Measurements from ENCODE around the gene ANKS1B. TPM values are rescaled to one million over a fixed set of nuclear protein-coding genes. Genes with fewer than 3 reads are reported as not detected.

The ANKS1B gene
- total RNA-seq, 1 experiment from 2014 or later: 9.7 TPM

- DNase-seq (ENCODE audit: low read depth, low spot score) (no peak), ATAC-seq (no peak)
- Histone ChIP-seq H3K27me3 (ENCODE audit: control insufficient read depth, insufficient read depth, low read length) (no peaks in the 10 kb centered on the region), H3K27ac (ENCODE audit: low read length) (no peak overlapping the region), H3K9me3 (ENCODE audit: control insufficient read depth, insufficient read depth, low read depth, low read length) (no peaks in the 10 kb centered on the region), H3K4me3 (ENCODE audit: low read depth in 2 of 2, low read length in 2 of 2) (no peak overlapping the region), H3K36me3 (ENCODE audit: control insufficient read depth, insufficient read depth, low read length) (no peaks in the 10 kb centered on the region), H3K4me1 (ENCODE audit: control insufficient read depth, insufficient read depth, low read length) (no peaks in the 10 kb centered on the region)
- ChIA-PET CTCF (no interaction called here), POLR2A (no interaction called here)
- in situ Hi-C loops (cut with HindIII; ENCODE audit: low pct_unique_long_range_greater_than_20kb, low sequenced_read_pairs): no loop called here
- TF ChIP-seq SIN3A (IDR thresholded peaks at IDR 0.05; ENCODE audit: borderline replicate concordance, insufficient read depth, low read depth, low read length): no peak
- TF ChIP-seq POLR2AphosphoS5 (IDR thresholded peaks at IDR 0.05; ENCODE audit: low read depth, low read length): no peak
- TF ChIP-seq, protein P1, sequence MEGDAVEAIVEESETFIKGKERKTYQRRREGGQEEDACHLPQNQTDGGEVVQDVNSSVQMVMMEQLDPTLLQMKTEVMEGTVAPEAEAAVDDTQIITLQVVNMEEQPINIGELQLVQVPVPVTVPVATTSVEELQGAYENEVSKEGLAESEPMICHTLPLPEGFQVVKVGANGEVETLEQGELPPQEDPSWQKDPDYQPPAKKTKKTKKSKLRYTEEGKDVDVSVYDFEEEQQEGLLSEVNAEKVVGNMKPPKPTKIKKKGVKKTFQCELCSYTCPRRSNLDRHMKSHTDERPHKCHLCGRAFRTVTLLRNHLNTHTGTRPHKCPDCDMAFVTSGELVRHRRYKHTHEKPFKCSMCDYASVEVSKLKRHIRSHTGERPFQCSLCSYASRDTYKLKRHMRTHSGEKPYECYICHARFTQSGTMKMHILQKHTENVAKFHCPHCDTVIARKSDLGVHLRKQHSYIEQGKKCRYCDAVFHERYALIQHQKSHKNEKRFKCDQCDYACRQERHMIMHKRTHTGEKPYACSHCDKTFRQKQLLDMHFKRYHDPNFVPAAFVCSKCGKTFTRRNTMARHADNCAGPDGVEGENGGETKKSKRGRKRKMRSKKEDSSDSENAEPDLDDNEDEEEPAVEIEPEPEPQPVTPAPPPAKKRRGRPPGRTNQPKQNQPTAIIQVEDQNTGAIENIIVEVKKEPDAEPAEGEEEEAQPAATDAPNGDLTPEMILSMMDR (IDR thresholded peaks at IDR 0.05): no peak
- TF ChIP-seq TCF7L2 (IDR thresholded peaks at IDR 0.05; ENCODE audit: low read depth, low read length): no peak
- TF ChIP-seq, protein P2, sequence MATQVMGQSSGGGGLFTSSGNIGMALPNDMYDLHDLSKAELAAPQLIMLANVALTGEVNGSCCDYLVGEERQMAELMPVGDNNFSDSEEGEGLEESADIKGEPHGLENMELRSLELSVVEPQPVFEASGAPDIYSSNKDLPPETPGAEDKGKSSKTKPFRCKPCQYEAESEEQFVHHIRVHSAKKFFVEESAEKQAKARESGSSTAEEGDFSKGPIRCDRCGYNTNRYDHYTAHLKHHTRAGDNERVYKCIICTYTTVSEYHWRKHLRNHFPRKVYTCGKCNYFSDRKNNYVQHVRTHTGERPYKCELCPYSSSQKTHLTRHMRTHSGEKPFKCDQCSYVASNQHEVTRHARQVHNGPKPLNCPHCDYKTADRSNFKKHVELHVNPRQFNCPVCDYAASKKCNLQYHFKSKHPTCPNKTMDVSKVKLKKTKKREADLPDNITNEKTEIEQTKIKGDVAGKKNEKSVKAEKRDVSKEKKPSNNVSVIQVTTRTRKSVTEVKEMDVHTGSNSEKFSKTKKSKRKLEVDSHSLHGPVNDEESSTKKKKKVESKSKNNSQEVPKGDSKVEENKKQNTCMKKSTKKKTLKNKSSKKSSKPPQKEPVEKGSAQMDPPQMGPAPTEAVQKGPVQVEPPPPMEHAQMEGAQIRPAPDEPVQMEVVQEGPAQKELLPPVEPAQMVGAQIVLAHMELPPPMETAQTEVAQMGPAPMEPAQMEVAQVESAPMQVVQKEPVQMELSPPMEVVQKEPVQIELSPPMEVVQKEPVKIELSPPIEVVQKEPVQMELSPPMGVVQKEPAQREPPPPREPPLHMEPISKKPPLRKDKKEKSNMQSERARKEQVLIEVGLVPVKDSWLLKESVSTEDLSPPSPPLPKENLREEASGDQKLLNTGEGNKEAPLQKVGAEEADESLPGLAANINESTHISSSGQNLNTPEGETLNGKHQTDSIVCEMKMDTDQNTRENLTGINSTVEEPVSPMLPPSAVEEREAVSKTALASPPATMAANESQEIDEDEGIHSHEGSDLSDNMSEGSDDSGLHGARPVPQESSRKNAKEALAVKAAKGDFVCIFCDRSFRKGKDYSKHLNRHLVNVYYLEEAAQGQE (IDR thresholded peaks at IDR 0.05; ENCODE audit: insufficient read depth in 1 of 2, low read depth in 2 of 2, low read length in 1 of 2): no peak
- intact Hi-C loops (cut with micrococcal nuclease; ENCODE audit: unreplicated experiment): no loop called here
- BruUV-seq (replicated peaks): no TSS peak
These were observed 212.5 kb downstream of the ANKS1B start for GRCh38 chr12:99772274-99772673.

DNA sequence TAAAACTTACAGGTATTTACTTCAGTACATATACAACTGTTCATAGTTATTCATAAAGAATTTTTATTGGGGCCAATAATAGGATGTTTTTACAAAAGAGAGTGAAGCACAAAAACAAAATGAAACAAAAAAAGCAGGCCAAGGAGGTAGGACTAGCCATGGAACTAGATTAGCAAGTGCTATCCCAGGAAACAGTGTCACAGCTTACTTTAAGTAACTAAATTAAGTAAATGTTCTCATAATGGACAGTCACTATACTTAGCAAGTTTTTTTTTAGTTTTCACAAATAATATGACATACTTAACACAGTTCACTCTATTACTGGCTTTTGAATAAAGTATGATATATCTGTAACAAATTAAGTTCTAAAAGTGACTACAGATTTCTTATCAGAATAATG is 213.1 kb downstream of the ANKS1B start:
- BruUV-seq (replicated peaks): no TSS peak
- intact Hi-C loops (cut with micrococcal nuclease; ENCODE audit: unreplicated experiment): no loop called here
- H3K4me3 ChIP-seq (ENCODE audit: low read depth in 2 of 2, low read length in 2 of 2): no peak overlapping the region
- DNase-seq (ENCODE audit: low read depth, low spot score) (no peak), ATAC-seq (no peak)
- no peaks in the 10 kb centered on the region for H3K27me3 ChIP-seq (ENCODE audit: control insufficient read depth, insufficient read depth, low read length)
- CTCF ChIA-PET: no interaction called here
- POLR2A ChIA-PET: no interaction called here
- in situ Hi-C loops (cut with HindIII; ENCODE audit: low pct_unique_long_range_greater_than_20kb, low sequenced_read_pairs): no loop called here
- H3K4me1 ChIP-seq (ENCODE audit: control insufficient read depth, insufficient read depth, low read length): no peaks in the 10 kb centered on the region
- H3K36me3 ChIP-seq (ENCODE audit: control insufficient read depth, insufficient read depth, low read length): no peaks in the 10 kb centered on the region
- no peaks in the 10 kb centered on the region for H3K9me3 ChIP-seq (ENCODE audit: control insufficient read depth, insufficient read depth, low read depth, low read length)
- TF ChIP-seq POLR2AphosphoS5 (IDR thresholded peaks at IDR 0.05; ENCODE audit: low read depth, low read length): no peak
- no peak for TF ChIP-seq TCF7L2 (IDR thresholded peaks at IDR 0.05; ENCODE audit: low read depth, low read length)
- TF ChIP-seq, protein P1 (IDR thresholded peaks at IDR 0.05): no peak
- TF ChIP-seq, protein P2 (IDR thresholded peaks at IDR 0.05; ENCODE audit: insufficient read depth in 1 of 2, low read depth in 2 of 2, low read length in 1 of 2): no peak
- no peak for TF ChIP-seq SIN3A (IDR thresholded peaks at IDR 0.05; ENCODE audit: borderline replicate concordance, insufficient read depth, low read depth, low read length)
- H3K27ac ChIP-seq (ENCODE audit: low read length): no peak overlapping the region
